GM19467 (cell line): ENCODE measurements around the gene SLC6A1.

Experiments used
- ATAC-seq: cut with Tn5 transposase; IDR thresholded peaks from one replicate; pipeline ENCODE4 v1.9.1; 2021; ENCODE audit warnings: mild to moderate bottlenecking, moderate library complexity; ENCODE audit not compliant: unreplicated experiment

The SLC6A1 gene

DNA sequence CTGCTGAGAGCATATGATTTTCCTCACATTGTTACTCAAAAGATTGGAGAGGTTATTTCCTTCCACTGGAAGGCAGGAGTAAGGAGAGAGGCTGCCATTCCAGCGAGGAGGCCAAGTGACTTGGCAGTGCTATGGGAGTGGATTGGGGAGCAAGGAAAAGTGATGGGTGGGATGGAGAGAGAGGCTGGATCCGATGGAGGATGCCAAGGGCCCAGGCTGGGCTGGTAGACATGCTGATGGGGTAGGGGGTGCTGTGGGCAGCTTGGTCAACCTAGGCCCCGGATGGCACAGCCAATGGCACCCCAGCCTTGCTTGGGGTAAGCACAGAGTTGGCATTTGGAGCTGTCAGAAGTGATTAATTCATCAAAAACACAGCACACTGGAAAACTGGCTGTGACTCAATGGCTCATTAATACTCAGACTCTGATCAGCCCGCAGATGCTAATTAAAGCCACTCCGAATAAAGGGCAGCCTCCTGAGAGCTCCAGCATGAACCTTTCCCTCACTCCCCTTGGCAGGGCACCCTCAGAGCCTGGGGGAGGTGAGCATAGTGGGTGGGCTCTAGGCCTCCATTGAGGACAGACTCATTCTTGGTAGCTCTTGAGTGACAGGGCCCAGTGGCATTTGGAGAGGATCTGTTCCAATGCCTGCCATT lies 22.1 kb upstream of the SLC6A1 start:
- no peak for ATAC-seq

- ATAC-seq = no peak
Observed at GRCh38 chr3:10972072-10972782, 20.3 kb upstream of the SLC6A1 start.

GRCh38 chr3:10973046-10973595 lies 19.4 kb upstream of the SLC6A1 start:
- ATAC-seq = no peak

DNA sequence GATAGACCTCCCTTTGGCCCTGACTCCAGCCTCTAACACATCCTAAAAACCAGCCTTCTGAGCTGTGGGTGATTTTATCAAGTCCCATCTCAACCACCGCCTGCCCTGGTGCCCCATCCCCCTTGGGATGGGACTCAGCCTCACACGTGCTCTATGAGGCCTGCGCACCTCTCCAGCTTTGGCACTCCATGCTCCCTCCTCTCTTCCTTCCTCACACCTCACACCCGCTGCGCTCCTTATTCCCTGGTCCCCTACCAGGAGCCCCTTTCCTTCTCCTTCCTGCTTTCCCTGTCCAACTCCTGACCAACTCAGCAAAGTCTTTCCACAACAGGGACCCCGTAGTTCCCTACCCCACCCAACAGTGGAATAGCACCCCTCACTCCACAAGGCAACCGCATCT lies 18.4 kb upstream of the SLC6A1 start:
- ATAC-seq = no peak

DNA sequence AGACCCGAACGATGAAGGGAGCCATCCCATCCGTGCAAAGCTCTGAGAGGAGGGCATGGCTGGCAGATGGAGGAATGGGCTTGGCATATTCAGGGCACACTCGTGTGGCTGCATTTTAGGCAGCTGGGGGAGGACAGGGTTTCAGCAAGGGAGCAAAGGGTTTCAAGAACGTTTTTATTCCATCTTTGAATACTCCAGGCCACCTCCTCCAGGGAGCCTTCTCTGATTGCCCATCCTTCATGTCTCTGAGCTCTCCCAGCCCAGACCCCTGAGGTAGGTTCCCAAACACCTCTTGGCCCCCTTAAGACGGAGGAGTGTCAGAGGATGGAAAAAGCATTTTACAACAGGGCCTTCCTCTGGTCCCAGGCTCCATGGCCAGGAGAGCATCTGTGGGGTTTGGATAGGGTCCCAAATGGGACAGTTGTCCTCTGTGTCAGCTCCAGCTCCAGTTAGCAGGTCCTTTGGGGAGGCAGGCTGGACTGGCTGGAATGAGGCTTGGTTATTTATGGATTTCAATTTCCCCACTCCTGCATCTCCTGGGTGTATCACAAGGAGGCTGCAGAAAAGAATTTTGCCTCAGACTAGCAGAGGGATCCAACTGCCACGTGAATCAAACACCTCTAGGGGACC lies 17.7 kb upstream of the SLC6A1 start:
- no peak for ATAC-seq

DNA sequence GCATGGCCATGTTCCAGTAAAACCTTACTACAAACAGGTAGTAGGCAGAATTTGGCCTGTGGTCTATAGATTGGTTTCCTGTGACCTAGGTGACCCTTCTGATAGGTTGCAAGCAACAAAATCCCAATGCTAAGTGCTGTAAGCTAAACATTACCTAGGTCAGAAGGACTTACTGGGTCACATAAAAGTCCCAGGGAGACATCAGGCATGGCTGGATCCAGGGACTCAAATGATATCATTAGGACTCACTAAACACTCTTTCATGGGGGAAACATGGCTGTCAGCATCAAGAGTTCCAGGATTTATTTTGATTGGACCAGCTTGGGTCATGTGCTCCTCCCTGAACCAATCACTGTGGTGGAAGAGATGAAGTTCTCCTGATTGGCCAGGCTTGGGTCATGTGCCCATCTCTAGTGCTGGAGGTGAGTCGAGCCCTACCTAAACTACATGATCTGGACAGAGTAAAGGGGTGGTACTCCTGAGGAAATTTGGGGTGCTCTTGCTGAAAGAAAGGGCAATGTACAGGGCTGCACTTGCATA lies 16.8 kb upstream of the SLC6A1 start:
- no peak for ATAC-seq

- no peak for ATAC-seq
Observed at GRCh38 chr3:10976770-10977169, 15.8 kb upstream of the SLC6A1 start.

GRCh38 chr3:10977892-10978510 lies 14.5 kb upstream of the SLC6A1 start:
- no peak for ATAC-seq

GRCh38 chr3:10978956-10979355 lies 13.6 kb upstream of the SLC6A1 start:
- ATAC-seq = no peak

DNA sequence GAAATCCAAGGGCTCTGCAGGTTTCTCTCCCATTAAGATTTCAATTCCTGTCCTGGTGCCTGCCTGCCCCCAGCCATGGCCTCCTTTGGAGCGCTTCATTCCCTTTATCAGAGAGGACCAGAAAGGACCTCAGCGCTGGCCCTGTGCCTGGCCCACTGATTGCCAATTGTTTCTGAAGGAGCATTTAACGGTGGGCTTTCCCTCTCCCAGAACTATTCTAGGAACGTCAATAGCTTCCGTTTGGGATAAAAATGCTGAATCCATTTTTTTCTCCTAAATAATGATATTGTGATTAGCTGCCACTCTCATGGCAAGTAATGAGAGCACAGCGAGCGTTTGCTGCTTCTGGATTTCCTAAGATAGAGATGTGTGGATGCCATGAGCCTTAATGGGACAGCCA lies 12.2 kb upstream of the SLC6A1 start:
- ATAC-seq = no peak

DNA sequence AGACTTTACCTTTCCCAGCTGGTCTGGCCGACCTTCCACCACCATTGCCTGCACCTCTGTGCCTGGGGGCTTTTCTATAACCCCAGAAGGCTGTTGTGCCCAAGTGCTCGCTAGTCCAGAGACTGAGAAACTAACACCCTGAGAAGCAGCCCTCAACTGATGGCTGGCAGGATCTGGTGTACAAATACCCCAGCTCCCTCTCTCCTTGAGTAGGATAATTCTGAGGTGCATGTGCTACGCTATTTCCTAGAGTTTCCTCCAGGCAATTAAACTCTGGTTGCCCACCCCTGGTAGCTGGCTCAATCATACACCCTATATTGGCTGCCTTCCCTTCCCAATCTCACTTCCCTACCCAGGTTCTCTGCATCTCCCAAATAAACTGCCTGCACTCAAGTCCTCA lies 11.5 kb upstream of the SLC6A1 start:
- no peak for ATAC-seq

GRCh38 chr3:10981961-10982360 lies 10.6 kb upstream of the SLC6A1 start:
- no peak for ATAC-seq

DNA sequence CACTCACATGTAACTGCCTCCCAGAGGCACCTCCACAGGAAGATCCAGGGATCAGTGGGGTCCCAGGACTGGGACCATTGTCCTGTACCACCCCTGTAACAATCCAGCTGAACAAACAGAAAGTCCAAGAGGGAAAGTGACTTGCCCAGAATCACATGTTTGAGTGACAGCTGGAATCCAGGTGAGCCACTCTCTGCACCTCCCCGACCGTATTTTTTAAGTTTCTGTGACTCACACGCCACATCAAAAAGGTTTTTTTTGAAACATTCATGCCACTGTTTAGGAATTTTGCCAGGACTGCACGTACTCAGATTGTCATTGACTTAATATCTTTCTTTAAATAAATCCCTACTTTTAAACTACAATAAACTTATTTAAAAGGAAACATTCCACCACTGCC lies 9.8 kb upstream of the SLC6A1 start:
- no peak for ATAC-seq

GRCh38 chr3:10983219-10983916 lies 9.2 kb upstream of the SLC6A1 start:
- ATAC-seq = no peak

DNA sequence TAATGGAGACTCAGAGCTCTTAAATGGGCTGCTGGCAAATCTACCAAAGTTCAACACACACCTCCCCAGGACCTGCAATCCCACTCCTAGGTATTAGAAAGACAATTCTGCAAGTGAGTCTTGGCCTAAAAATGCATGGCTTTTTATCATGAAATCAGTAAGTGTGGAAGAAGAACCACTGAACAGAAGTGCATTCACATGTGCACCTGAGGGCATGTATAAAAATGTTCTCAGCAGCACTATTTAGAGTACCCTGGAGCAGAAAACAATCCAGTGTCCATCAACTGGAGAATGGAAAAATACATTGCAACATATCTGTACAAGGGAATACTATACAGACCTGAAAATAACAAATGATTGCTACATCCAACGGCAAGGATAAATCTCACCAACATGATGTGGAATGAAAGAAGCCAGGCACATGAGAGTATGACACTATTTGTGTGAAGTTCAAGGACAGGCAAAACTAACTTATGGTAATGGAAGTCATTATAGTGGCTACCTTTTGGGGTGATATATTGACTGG lies 8.1 kb upstream of the SLC6A1 start:
- ATAC-seq = no peak

- ATAC-seq = no peak
Observed at GRCh38 chr3:10985181-10985580, 7.4 kb upstream of the SLC6A1 start.

DNA sequence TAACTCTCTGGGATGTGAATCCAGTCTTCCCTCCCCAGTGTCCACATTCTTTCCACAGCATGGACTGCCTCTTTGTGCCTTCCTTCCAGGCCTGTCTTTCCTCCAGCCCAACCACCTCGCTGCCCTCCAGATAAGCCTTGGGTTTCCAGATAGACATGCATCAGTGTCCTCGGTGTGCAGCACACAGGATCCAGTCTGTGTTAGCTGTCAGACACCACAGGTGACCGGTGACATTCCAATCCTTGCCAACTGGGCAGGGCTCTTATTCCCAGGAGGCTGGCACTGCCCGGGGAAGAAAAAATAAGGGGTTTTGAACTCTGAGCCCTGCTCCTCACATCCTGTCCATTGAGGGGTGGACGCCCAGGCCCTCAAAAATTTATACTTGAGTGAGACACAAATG lies 6.0 kb upstream of the SLC6A1 start:
- ATAC-seq = no peak

- ATAC-seq = no peak
Observed at GRCh38 chr3:10988001-10988665, 4.4 kb upstream of the SLC6A1 start.

- no peak for ATAC-seq
Observed at GRCh38 chr3:10988991-10989484, 3.5 kb upstream of the SLC6A1 start.
